Measurements from ENCODE around the gene MCM9. TPM values are rescaled to one million over a fixed set of nuclear protein-coding genes. Genes with fewer than 3 reads are reported as not detected.
"Not testable (repeated sequence)": the region's sequence is repeated elsewhere in the genome, so short reads cannot be mapped to it uniquely, and the experiment has no call there.

Gene MCM9
- total RNA-seq, 4 donors from 2014 or later: 17.3 to 38.8 (median 23.0) TPM

- H3K27ac ChIP-seq: peak overlapping the region in 2 of 4 donors; percentile 22 to 25
- H3K27me3 ChIP-seq, H3K9me3 ChIP-seq, H3K4me1 ChIP-seq, H3K36me3 ChIP-seq, H3K4me3 ChIP-seq: not testable (repeated sequence)
- peak in 3 of 6 experiments; percentile 15 to 29 (median 28) for TF ChIP-seq CTCF (IDR thresholded peaks at IDR 0.05)
- DNase-seq: peak in 2 of 3 donors; percentile 83 to 94
Observed at GRCh38 chr6:118796548-118796947, 138.4 kb downstream of the MCM9 start.

DNA sequence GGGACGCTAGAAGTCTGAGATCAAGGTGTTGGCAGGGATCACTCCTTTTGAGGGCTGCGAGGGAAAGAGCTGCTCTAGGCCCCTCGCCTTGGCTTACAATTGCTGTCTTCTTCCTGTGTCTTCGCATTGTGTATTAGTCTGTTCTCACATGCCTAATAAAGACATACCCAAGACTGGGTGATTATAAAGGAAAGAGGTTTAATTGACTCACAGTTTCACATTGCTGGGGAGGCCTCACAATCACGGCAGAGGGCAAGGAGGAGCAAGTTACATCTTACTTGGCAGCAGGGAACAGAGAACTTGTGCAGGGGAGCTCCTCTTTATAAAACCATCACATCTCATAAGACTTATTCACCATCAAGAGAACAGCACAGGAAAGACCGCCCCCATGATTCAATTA lies 143.5 kb downstream of the MCM9 start:
- H3K4me1 ChIP-seq: no peaks in the 10 kb centered on the region
- no peaks in the 10 kb centered on the region for H3K9me3 ChIP-seq
- no peaks in the 10 kb centered on the region for H3K27me3 ChIP-seq
- no peak overlapping the region for H3K27ac ChIP-seq
- H3K4me3 ChIP-seq: no peak overlapping the region
- H3K36me3 ChIP-seq: no peaks in the 10 kb centered on the region
- TF ChIP-seq POLR2A (IDR thresholded peaks at IDR 0.05): no peak
- no peak for DNase-seq

GRCh38 chr6:118789954-118790353 lies 145.0 kb downstream of the MCM9 start:
- H3K27ac ChIP-seq: no peak overlapping the region
- H3K27me3 ChIP-seq: no peaks in the 10 kb centered on the region
- no peak for DNase-seq

DNA sequence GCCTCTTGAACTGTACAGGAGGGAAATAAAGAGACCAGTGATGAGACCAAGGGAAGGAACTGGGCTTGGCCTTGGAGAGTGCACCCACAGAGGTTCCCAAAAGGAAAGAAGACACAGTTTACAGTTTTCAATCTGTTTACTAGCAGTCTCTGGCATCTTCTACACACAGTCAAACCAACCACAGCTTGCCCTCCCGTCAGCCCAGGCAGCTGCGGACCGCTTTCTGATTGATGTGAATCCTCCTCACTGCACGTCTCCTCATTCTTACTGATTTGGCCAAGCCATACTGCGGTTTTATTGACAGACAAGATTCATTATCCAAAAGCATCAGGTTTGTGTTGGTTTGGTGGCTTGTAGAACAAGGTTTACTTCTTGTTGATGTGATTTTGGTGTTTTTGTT lies 145.5 kb downstream of the MCM9 start:
- Histone ChIP-seq H3K9me3 (no peaks in the 10 kb centered on the region), H3K27ac (no peak overlapping the region), H3K27me3 (no peaks in the 10 kb centered on the region), H3K4me1 (peaks cover 0 to 4% (median 0%) of the 10 kb centered on the region in 4 donors), H3K4me3 (no peak overlapping the region), H3K36me3 (no peaks in the 10 kb centered on the region)
- no peak for TF ChIP-seq CTCF (IDR thresholded peaks at IDR 0.05)
- TF ChIP-seq POLR2A (IDR thresholded peaks at IDR 0.05): no peak
- no peak for DNase-seq

More at GRCh38 chr6:118789954-118790353, 145.0 kb downstream of the MCM9 start:
- Histone ChIP-seq H3K4me1 (peaks cover 0 to under 1% (median 0%) of the 10 kb centered on the region in 4 donors), H3K4me3 (no peak overlapping the region), H3K36me3 (no peaks in the 10 kb centered on the region), H3K9me3 (no peaks in the 10 kb centered on the region)
- TF ChIP-seq POLR2A (IDR thresholded peaks at IDR 0.05) (no peak), CTCF (IDR thresholded peaks at IDR 0.05) (no peak)

GRCh38 chr6:118788702-118789101 lies 146.3 kb downstream of the MCM9 start:
- H3K36me3 ChIP-seq: no peaks in the 10 kb centered on the region
- TF ChIP-seq POLR2A (IDR thresholded peaks at IDR 0.05) (no peak), CTCF (IDR thresholded peaks at IDR 0.05) (no peak)
- H3K4me3 ChIP-seq: no peak overlapping the region
- peaks cover 0 to 4% (median 0%) of the 10 kb centered on the region in 4 donors for H3K4me1 ChIP-seq
- DNase-seq: no peak
- H3K27me3 ChIP-seq: no peaks in the 10 kb centered on the region
- H3K9me3 ChIP-seq: no peaks in the 10 kb centered on the region
- no peak overlapping the region for H3K27ac ChIP-seq

- H3K4me3 ChIP-seq: no peak overlapping the region
- H3K27ac ChIP-seq: no peak overlapping the region
- peaks cover 0 to 4% (median 0%) of the 10 kb centered on the region in 4 donors for H3K4me1 ChIP-seq
- H3K9me3 ChIP-seq: no peaks in the 10 kb centered on the region
- TF ChIP-seq CTCF (IDR thresholded peaks at IDR 0.05) (no peak), POLR2A (IDR thresholded peaks at IDR 0.05) (no peak)
- DNase-seq: no peak
- no peaks in the 10 kb centered on the region for H3K27me3 ChIP-seq
- H3K36me3 ChIP-seq: no peaks in the 10 kb centered on the region
Observed at GRCh38 chr6:118787724-118788423, 147.1 kb downstream of the MCM9 start.

Measured in Peyer's patch (tissue), 4 donors.